Brain microvascular endothelial cell (primary cell): ENCODE results near the gene KDM5B.

Experiments used
- DNase-seq: peaks from one replicate; pipeline ENCODE4 v3.0.0-alpha.2; 2020
- H3K27ac ChIP-seq: fragments of 250-450 bp; sonication (Bioruptor Pico); 2 replicates; pipeline ENCODE4 v1.5.1; 2020; ENCODE audit warnings: mild to moderate bottlenecking, moderate library complexity
- H3K27me3 ChIP-seq: fragments of 250-450 bp; sonication (Bioruptor Pico); replicated peaks from 2 replicates; pipeline ENCODE4 v1.5.1; 2020; ENCODE audit warnings: mild to moderate bottlenecking
- H3K36me3 ChIP-seq: fragments of 250-450 bp; sonication (Bioruptor Pico); replicated peaks from 2 replicates; pipeline ENCODE4 v1.5.1; 2020; ENCODE audit warnings: mild to moderate bottlenecking
- H3K4me3 ChIP-seq: 2 replicates; pipeline ENCODE4 v1.5.1; 2011; ENCODE audit warnings: low read depth, mild to moderate bottlenecking, control low read depth, low read length, moderate library complexity
- in situ Hi-C: cut with HindIII; loops from 2 replicates; pipeline ENCODE4 v1.10.0; 2017; ENCODE audit warnings: low sequenced_read_pairs, low pct_ligation_motif_present
- TF ChIP-seq, protein P1 (sequence below): IDR thresholded peaks from 2 replicates; pipeline ENCODE4 v1.5.1; 2011; ENCODE audit warnings: low read depth, mild to moderate bottlenecking, moderate library complexity, low read length, control low read depth, inconsistent platforms; ENCODE audit errors: missing control alignments

Gene KDM5B

DNA sequence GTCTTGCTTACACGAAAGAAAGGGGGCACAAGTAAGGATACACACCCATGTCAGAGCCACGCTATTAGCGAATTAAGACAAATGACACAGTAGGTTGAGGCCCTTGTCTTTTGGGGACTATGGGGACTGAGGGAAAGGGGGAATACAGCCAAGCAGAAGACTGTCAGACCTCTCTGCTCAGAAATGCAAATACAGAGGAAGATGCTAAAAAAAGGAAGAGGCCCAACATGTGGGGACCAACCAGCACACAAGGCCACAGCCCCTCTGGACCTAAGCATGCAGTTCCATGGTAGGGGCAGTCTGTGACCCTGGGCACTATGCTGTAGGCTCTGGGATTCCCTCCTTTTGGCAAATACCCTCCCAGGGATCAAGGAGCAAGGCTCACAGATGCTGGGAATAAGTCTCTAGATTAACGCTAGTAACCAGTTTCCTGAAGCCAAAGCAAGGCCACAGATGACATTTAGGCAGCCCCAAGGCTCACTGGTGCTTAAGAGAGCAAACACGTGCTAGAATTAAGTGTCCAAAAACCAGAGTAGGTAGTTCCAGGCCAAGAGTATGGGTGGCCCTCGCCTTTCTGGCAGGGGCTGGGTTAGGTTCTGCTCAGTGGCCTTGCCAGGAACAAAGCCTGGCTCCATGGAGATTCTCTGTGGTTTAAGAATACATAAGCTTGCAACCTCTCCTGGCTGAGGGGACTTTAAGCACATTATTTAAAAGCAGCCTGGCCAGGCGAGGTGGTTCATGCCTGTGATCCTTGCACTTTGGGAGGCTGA, 42.6 kb upstream of the KDM5B start:
- Histone ChIP-seq H3K27me3 (no peaks in the 10 kb centered on the region), H3K36me3 (no peaks in the 10 kb centered on the region), H3K4me3 (no peak overlapping the region), H3K27ac (no peak overlapping the region)
- DNase-seq, result no peak
- TF ChIP-seq, protein P1, sequence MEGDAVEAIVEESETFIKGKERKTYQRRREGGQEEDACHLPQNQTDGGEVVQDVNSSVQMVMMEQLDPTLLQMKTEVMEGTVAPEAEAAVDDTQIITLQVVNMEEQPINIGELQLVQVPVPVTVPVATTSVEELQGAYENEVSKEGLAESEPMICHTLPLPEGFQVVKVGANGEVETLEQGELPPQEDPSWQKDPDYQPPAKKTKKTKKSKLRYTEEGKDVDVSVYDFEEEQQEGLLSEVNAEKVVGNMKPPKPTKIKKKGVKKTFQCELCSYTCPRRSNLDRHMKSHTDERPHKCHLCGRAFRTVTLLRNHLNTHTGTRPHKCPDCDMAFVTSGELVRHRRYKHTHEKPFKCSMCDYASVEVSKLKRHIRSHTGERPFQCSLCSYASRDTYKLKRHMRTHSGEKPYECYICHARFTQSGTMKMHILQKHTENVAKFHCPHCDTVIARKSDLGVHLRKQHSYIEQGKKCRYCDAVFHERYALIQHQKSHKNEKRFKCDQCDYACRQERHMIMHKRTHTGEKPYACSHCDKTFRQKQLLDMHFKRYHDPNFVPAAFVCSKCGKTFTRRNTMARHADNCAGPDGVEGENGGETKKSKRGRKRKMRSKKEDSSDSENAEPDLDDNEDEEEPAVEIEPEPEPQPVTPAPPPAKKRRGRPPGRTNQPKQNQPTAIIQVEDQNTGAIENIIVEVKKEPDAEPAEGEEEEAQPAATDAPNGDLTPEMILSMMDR, result no peak
- in situ Hi-C loops, result no loop called here

DNA sequence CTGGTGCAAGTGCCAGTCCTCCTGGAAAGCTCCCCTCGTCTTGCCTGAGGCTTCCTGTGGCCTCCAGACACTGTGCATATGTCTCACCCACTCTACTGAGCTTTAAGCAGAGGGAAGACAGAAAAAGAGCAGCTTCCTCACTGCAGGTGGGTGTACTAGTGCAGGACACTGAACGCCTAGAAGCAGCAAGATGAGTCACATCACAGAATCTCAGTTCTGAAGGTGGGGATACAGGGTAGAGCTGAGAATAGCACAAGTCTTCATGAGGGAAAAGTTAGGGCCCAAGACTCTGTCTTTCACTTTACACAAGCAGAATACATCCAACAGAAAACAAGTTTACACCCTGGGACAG, 39.9 kb upstream of the KDM5B start:
- TF ChIP-seq, protein P1, result no peak
- Histone ChIP-seq H3K27me3 (no peaks in the 10 kb centered on the region), H3K4me3 (no peak overlapping the region), H3K27ac (no peak overlapping the region), H3K36me3 (no peaks in the 10 kb centered on the region)
- in situ Hi-C loops, result no loop called here
- no peak for DNase-seq

DNA sequence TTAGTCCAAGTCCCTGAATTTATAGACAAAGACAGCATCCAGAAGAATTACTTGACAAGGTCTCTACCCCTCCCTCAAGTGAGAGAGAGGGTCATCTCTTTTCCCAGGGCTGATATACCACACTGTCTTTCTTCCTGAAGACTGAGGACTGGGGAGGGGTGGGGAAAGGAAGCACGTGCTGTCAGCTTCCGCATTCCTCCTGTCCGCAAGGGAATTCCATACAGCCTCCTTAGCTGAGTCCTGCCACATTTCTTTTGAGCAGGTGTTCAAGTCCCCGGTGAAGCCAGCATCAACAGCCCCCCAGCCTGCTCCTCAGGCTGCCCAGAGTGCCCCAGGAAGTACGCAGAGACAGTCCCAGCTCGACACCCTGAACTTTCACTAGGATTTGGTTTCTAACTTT, 36.7 kb upstream of the KDM5B start:
- no peaks in the 10 kb centered on the region for H3K36me3 ChIP-seq
- TF ChIP-seq, protein P1, result no peak
- in situ Hi-C loops, result no loop called here
- no peaks in the 10 kb centered on the region for H3K27me3 ChIP-seq
- no peak for DNase-seq
- no peak overlapping the region for H3K27ac ChIP-seq
- H3K4me3 ChIP-seq, result no peak overlapping the region

DNA sequence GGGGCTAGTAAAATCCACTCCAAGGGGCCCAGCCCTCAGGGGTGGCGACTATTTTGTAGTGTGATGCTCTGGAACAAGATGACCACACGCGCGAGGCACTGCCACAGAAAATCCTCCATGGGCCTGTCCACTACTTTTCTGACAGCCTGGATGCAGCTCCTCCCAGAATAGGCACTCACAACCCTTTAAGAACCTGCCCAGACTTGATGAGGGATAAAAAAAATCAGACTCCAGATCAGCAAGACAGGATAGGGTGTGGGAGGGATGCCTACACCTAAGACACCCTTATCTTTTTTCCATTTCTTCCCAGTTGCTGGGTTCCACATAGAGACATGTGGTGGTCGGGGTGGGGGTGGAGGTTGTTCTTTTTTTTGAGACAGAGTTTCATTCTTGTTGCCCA, 36.0 kb upstream of the KDM5B start:
- no peak for DNase-seq
- Histone ChIP-seq H3K4me3 (no peak overlapping the region), H3K27ac (no peak overlapping the region), H3K36me3 (no peaks in the 10 kb centered on the region), H3K27me3 (no peaks in the 10 kb centered on the region)
- in situ Hi-C loops, result no loop called here
- TF ChIP-seq, protein P1, result no peak

DNA sequence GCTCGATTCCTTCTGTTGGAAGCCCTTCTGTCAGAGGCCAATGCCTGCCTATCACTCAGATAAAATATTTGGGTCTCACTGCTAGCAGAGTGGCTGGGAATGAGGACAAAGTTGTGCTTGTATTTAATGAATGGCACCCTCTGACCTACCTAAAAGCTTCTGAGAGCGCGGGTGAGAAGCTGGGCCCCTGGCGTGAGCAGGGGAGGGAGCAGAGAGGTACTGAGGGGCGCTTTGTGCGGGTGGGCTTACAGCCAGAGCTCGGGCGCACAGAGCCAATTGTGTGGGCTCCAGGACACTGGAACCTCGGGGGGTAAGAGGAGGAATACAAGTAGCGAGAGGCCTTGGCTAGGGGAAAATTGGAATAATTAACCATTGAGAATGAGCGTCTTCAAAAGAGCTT, 34.9 kb upstream of the KDM5B start:
- no peaks in the 10 kb centered on the region for H3K36me3 ChIP-seq
- DNase-seq, result no peak
- no peak overlapping the region for H3K27ac ChIP-seq
- no peak overlapping the region for H3K4me3 ChIP-seq
- TF ChIP-seq, protein P1, result no peak
- in situ Hi-C loops, result no loop called here
- H3K27me3 ChIP-seq, result peaks cover 2% of the 10 kb centered on the region

DNA sequence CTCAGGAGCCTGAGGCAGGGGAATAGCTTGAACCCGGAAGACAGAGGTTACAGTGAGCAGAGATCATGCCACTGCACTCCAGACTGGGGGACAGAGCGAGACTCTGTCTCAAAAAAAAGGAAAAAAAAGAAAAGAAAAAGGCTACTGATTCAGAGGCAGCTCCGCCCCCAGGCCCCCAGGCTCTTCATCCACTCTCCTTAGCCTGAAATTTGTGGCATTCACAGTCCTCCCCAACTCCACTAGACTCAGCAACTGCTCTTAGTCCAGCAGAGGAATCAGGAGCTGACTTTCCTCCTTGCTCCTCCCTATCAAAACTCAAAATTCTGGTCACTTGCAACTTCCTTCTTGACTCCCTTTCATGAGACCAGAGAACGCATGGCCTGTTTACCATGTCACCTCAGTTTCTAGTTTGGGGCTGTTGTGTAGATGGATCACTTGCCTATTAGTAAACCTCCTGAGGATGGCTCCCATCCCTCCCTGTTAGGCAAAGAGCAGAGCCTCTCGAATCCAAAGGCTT, 29.6 kb upstream of the KDM5B start:
- Histone ChIP-seq H3K36me3 (no peaks in the 10 kb centered on the region), H3K4me3 (no peak overlapping the region), H3K27me3 (peaks cover 22% of the 10 kb centered on the region), H3K27ac (no peak overlapping the region)
- TF ChIP-seq, protein P1, result no peak
- no peak for DNase-seq
- in situ Hi-C loops, result no loop called here
